GM23248 (cell line): ENCODE measurements around the gene TFG. TPM values are rescaled to one million over a fixed set of nuclear protein-coding genes. Genes with fewer than 3 reads are reported as not detected.

Experiments used
- DNase-seq: peaks from one replicate; pipeline ENCODE4 v3.0.0-alpha.2; 2015
- H2AFZ ChIP-seq: fragments of 200-600 bp; sonication (generic); 2 replicates; pipeline ENCODE4 v1.6.1; 2016; ENCODE audit warnings: antibody characterized with exemption
- H3F3A ChIP-seq: fragments of 200-600 bp; sonication (generic); 2 replicates; pipeline ENCODE4 v1.6.1; 2016; ENCODE audit warnings: mild to moderate bottlenecking, antibody characterized with exemption, mixed run types; ENCODE audit not compliant: insufficient read depth
- H3K27ac ChIP-seq: fragments of 200-600 bp; sonication (generic); 2 replicates; pipeline ENCODE4 v1.5.1; 2016; ENCODE audit warnings: mild to moderate bottlenecking
- H3K27me3 ChIP-seq: fragments of 200-600 bp; sonication (generic); replicated peaks from 2 replicates; pipeline ENCODE4 v1.6.1; 2016; ENCODE audit warnings: mild to moderate bottlenecking; ENCODE audit not compliant: insufficient read depth
- H3K36me3 ChIP-seq: fragments of 200-600 bp; sonication (generic); 2 replicates; pipeline ENCODE4 v1.6.1; 2016; ENCODE audit warnings: low read depth, mild to moderate bottlenecking
- H3K4me1 ChIP-seq: fragments of 200-600 bp; sonication (generic); 2 replicates; pipeline ENCODE4 v1.6.1; 2016; ENCODE audit warnings: mild to moderate bottlenecking; ENCODE audit not compliant: insufficient read depth
- H3K4me2 ChIP-seq: fragments of 200-600 bp; sonication (generic); one replicate; pipeline ENCODE4 v1.6.1; 2016; ENCODE audit warnings: mild to moderate bottlenecking; ENCODE audit not compliant: unreplicated experiment
- H3K4me3 ChIP-seq: fragments of 200-600 bp; sonication (generic); 2 replicates; pipeline ENCODE4 v1.5.1; 2016; ENCODE audit warnings: mild to moderate bottlenecking
- H3K79me2 ChIP-seq: fragments of 200-600 bp; sonication (generic); 2 replicates; pipeline ENCODE4 v1.6.1; 2016; ENCODE audit warnings: mild to moderate bottlenecking; ENCODE audit not compliant: insufficient read depth
- H3K9ac ChIP-seq: fragments of 200-600 bp; sonication (generic); 2 replicates; pipeline ENCODE4 v1.6.1; 2016; ENCODE audit warnings: mild to moderate bottlenecking
- H3K9me2 ChIP-seq: fragments of 200-600 bp; sonication (generic); 2 replicates; pipeline ENCODE4 v1.6.1; 2016; ENCODE audit warnings: mixed run types, mild to moderate bottlenecking, moderate library complexity; ENCODE audit not compliant: insufficient read depth
- H3K9me3 ChIP-seq: fragments of 200-600 bp; sonication (generic); one replicate; pipeline ENCODE4 v1.6.1; 2017; ENCODE audit warnings: low read depth
- H4K20me1 ChIP-seq: fragments of 200-600 bp; sonication (generic); 2 replicates; pipeline ENCODE4 v1.6.0; 2016; ENCODE audit not compliant: insufficient read depth
- EZH2 ChIP-seq: fragments of 200-600 bp; sonication (generic); IDR thresholded peaks from 2 replicates; pipeline ENCODE4 v1.6.1; 2018; ENCODE audit warnings: antibody characterized with exemption, mild to moderate bottlenecking; ENCODE audit not compliant: insufficient read depth, poor library complexity, severe bottlenecking
- EZH2phosphoT487 ChIP-seq: fragments of 200-600 bp; sonication (generic); IDR thresholded peaks from 2 replicates; pipeline ENCODE4 v1.6.1; 2018; ENCODE audit warnings: antibody characterized with exemption, moderate library complexity, mild to moderate bottlenecking, low read depth; ENCODE audit not compliant: insufficient read depth
- WGBS, 2 experiments: methylation state at CpG; one replicate each; pipeline ENCODE4 v1.1.6; 2015 to 2017; ENCODE audit warnings: low lambda C conversion rate in 2 of 2, low coverage in 1 of 2; ENCODE audit errors: missing lambda C conversion rate in 2 of 2; 5-methylcytosine and 5-hydroxymethylcytosine counted together
- in situ Hi-C: fragments of 300-500 bp; cut with MboI; formaldehyde crosslinking; loops from 2 replicates; pipeline ENCODE4 v1.15.0; 2020
- polyA plus RNA-seq: library from polyadenylated mRNA; unstranded; fragments of >200 nt; fragmentation: Nextera tagmentation; extraction: Ambion mirVana; gene quantifications from 2 replicates; pipeline ENCODE4 v1.2.1, GENCODE V29; 2016
- total RNA-seq: library from RNA; depleted of rRNA; stranded (reverse); fragments of >200 nt; shearing (Covaris generic); gene quantifications from 2 replicates; pipeline ENCODE4 v1.2.3, GENCODE V29; 2014

The TFG gene
- total and polyA plus RNA-seq, 2 experiments from 2014 or later: 157 to 241 TPM

- H3K9me3 ChIP-seq: no peaks in the 10 kb centered on the region
- no peak for TF ChIP-seq EZH2phosphoT487
- TF ChIP-seq EZH2: no peak
- H2AFZ ChIP-seq: no peak overlapping the region
- H3K36me3 ChIP-seq: peaks cover 55% of the 10 kb centered on the region
- in situ Hi-C loops: no loop called here
- no peak overlapping the region for H3K9ac ChIP-seq
- peaks cover 100% of the 10 kb centered on the region for H3K79me2 ChIP-seq
- H3K27me3 ChIP-seq: no peaks in the 10 kb centered on the region
- peaks cover 27% of the 10 kb centered on the region for H4K20me1 ChIP-seq
- no peak overlapping the region for H3K27ac ChIP-seq
- H3F3A ChIP-seq: peaks cover 17% of the 10 kb centered on the region
- WGBS, 2 experiments: 78 to 82% methylated on average over 5 of the region's 5 CpGs
- peaks cover 35% of the 10 kb centered on the region for H3K4me1 ChIP-seq
- no peak overlapping the region for H3K4me2 ChIP-seq
- no peak for DNase-seq
- no peaks in the 10 kb centered on the region; the same call in 1 of the 2 replicates for H3K9me2 ChIP-seq
- no peak overlapping the region for H3K4me3 ChIP-seq
Measured at GRCh38 chr3:100720426-100720825, 11.1 kb downstream of the TFG start.

GRCh38 chr3:100725935-100726513, 16.7 kb downstream of the TFG start:
- H3K9ac ChIP-seq: no peak overlapping the region
- H3K4me3 ChIP-seq: no peak overlapping the region
- H3K27ac ChIP-seq: no peak overlapping the region
- H3K79me2 ChIP-seq: peaks cover 100% of the 10 kb centered on the region
- WGBS, 2 experiments: 97% methylated on average over 3 of the region's 3 CpGs
- H3K9me3 ChIP-seq: no peaks in the 10 kb centered on the region
- H4K20me1 ChIP-seq: no peaks in the 10 kb centered on the region
- H3K36me3 ChIP-seq: peaks cover 53% of the 10 kb centered on the region
- no peak for DNase-seq
- in situ Hi-C loops: no loop called here
- TF ChIP-seq EZH2phosphoT487 (no peak), EZH2 (no peak)
- peaks cover 19% of the 10 kb centered on the region for H3K4me1 ChIP-seq
- H3K27me3 ChIP-seq: no peaks in the 10 kb centered on the region
- H3F3A ChIP-seq: peaks cover 17% of the 10 kb centered on the region
- H2AFZ ChIP-seq: no peak overlapping the region
- H3K9me2 ChIP-seq: no peaks in the 10 kb centered on the region; the same call in 1 of the 2 replicates
- no peak overlapping the region for H3K4me2 ChIP-seq

- Histone ChIP-seq H3K9ac (no peak overlapping the region), H3K27ac (no peak overlapping the region), H3K79me2 (peaks cover 100% of the 10 kb centered on the region), H3K4me3 (no peak overlapping the region), H3K9me2 (no peaks in the 10 kb centered on the region; the same call in 1 of the 2 replicates), H3K27me3 (no peaks in the 10 kb centered on the region), H4K20me1 (no peaks in the 10 kb centered on the region), H3K9me3 (no peaks in the 10 kb centered on the region), H3K36me3 (peaks cover 52% of the 10 kb centered on the region), H3F3A (peaks cover 14% of the 10 kb centered on the region), H3K4me1 (peaks cover 21% of the 10 kb centered on the region), H3K4me2 (no peak overlapping the region), H2AFZ (no peak overlapping the region)
- WGBS, 2 experiments: 92 to 100% methylated on average over 1 of the region's 1 CpG
- no peak for DNase-seq
- TF ChIP-seq EZH2: no peak
- TF ChIP-seq EZH2phosphoT487: no peak
- in situ Hi-C loops: no loop called here
Measured at GRCh38 chr3:100726706-100727105, 17.4 kb downstream of the TFG start.

GRCh38 chr3:100730524-100730923, 21.2 kb downstream of the TFG start:
- no peak overlapping the region for H3K4me3 ChIP-seq
- H3K4me2 ChIP-seq: no peak overlapping the region
- no peak overlapping the region for H3K9ac ChIP-seq
- in situ Hi-C loops: no loop called here
- no peaks in the 10 kb centered on the region for H3K9me3 ChIP-seq
- WGBS, 2 experiments: 95 to 97% methylated on average over 3 of the region's 3 CpGs
- H3K36me3 ChIP-seq: peaks cover 76% of the 10 kb centered on the region
- no peak for DNase-seq
- H2AFZ ChIP-seq: no peak overlapping the region
- H3K9me2 ChIP-seq: no peaks in the 10 kb centered on the region
- H3K79me2 ChIP-seq: peaks cover 100% of the 10 kb centered on the region
- no peak overlapping the region for H3K27ac ChIP-seq
- no peak for TF ChIP-seq EZH2phosphoT487
- no peak for TF ChIP-seq EZH2
- H3K27me3 ChIP-seq: no peaks in the 10 kb centered on the region
- H4K20me1 ChIP-seq: peaks cover 6% of the 10 kb centered on the region
- H3K4me1 ChIP-seq: peaks cover 21% of the 10 kb centered on the region
- peaks cover 5% of the 10 kb centered on the region; the same call in 1 of the 2 replicates for H3F3A ChIP-seq
